Activated T-helper 2 cell treated with anti-CD3 and anti-CD28 coated beads, Interferon-gamma antibody, Interleukin-2, Interleukin-4, amounts not matched to agents 10 μg/mL and 5 μg/mL and 100 μg/mL, durations not matched to agents 14 hours and 24 hours and 36 hours (primary cell): ENCODE data around the gene SET. TPM values are rescaled to one million over a fixed set of nuclear protein-coding genes. Genes with fewer than 3 reads are reported as not detected.
A peak's percentile ranks its signal among the peaks of the same experiment; 100 is the strongest.

ENCODE experiments used
- DNase-seq: peaks from one replicate; pipeline ENCODE4 v3.0.0; 2021; ENCODE audit warnings: low spot score
- H3K27ac Mint-ChIP-seq: one replicate; pipeline ENCODE4 v1.8.0; 2021; ENCODE audit warnings: mixed read lengths
- H3K27me3 Mint-ChIP-seq: one replicate; pipeline ENCODE4 v1.8.0; 2021; ENCODE audit warnings: low read depth, mixed read lengths
- H3K36me3 Mint-ChIP-seq: one replicate; pipeline ENCODE4 v1.8.0; 2021; ENCODE audit warnings: low read depth, mixed read lengths
- H3K4me1 Mint-ChIP-seq: one replicate; pipeline ENCODE4 v1.8.0; 2021; ENCODE audit warnings: low read depth, mixed read lengths
- H3K4me3 Mint-ChIP-seq: one replicate; pipeline ENCODE4 v1.8.0; 2021; ENCODE audit warnings: low read depth, mild to moderate bottlenecking, moderate library complexity, mixed read lengths
- H3K9me3 Mint-ChIP-seq: one replicate; pipeline ENCODE4 v1.8.0; 2021; ENCODE audit warnings: mixed read lengths
- intact Hi-C: fragments of 100-400 bp; cut with micrococcal nuclease; formaldehyde crosslinking; loops from one replicate; pipeline ENCODE4 v1.15.1; 2023
- total RNA-seq: library from RNA; stranded (reverse); gene quantifications from 2 replicates; pipeline ENCODE4 v1.2.3, GENCODE V29; 2022

The SET gene
- total RNA-seq, 1 donor from 2014 or later = 756 TPM

- Mint-ChIP-seq H3K27ac (no peak overlapping the region), H3K4me3 (no peak overlapping the region), H3K36me3 (no peaks in the 10 kb centered on the region), H3K27me3 (no peaks in the 10 kb centered on the region), H3K9me3 (no peaks in the 10 kb centered on the region), H3K4me1 (no peaks in the 10 kb centered on the region)
- DNase-seq = no peak
- intact Hi-C loops = no loop called here
Measured at GRCh38 chr9:128669786-128670185, 19.2 kb upstream of the SET start.

GRCh38 chr9:128675382-128675781 lies 13.6 kb upstream of the SET start:
- Mint-ChIP-seq H3K27ac (no peak overlapping the region), H3K36me3 (no peaks in the 10 kb centered on the region), H3K27me3 (no peaks in the 10 kb centered on the region), H3K9me3 (no peaks in the 10 kb centered on the region), H3K4me3 (no peak overlapping the region), H3K4me1 (no peaks in the 10 kb centered on the region)
- DNase-seq = no peak
- intact Hi-C loops = no loop called here

GRCh38 chr9:128677794-128678193 lies 11.2 kb upstream of the SET start:
- Mint-ChIP-seq H3K36me3 (no peaks in the 10 kb centered on the region), H3K27ac (no peak overlapping the region), H3K4me1 (peaks cover 3% of the 10 kb centered on the region), H3K9me3 (no peaks in the 10 kb centered on the region), H3K27me3 (no peaks in the 10 kb centered on the region), H3K4me3 (no peak overlapping the region)
- intact Hi-C loops = no loop called here
- DNase-seq = no peak

- Mint-ChIP-seq H3K27me3 (no peaks in the 10 kb centered on the region), H3K4me3 (peak overlapping the region; percentile 95), H3K27ac (peak overlapping the region; percentile 93), H3K4me1 (peaks cover 34% of the 10 kb centered on the region), H3K9me3 (no peaks in the 10 kb centered on the region), H3K36me3 (peaks cover 8% of the 10 kb centered on the region)
- DNase-seq = peak; percentile 18
- intact Hi-C loops = loop anchor here (10.0 kb wide), 1 partner anchor 341 kb away; the partner anchor contains the start of gene SH3GLB2
Measured at GRCh38 chr9:128683340-128684064, 5.5 kb upstream of the SET start.

GRCh38 chr9:128684065-128684324 lies 5.0 kb upstream of the SET start:
- DNase-seq = no peak
- Mint-ChIP-seq H3K36me3 (peaks cover 8% of the 10 kb centered on the region), H3K27me3 (no peaks in the 10 kb centered on the region), H3K27ac (peak overlapping the region; percentile 93), H3K4me1 (peaks cover 34% of the 10 kb centered on the region), H3K4me3 (peak overlapping the region; percentile 95), H3K9me3 (no peaks in the 10 kb centered on the region)
- intact Hi-C loops = loop anchor here (10.0 kb wide), 1 partner anchor 341 kb away; the partner anchor contains the start of gene SH3GLB2

- Mint-ChIP-seq H3K36me3 (peaks cover 8% of the 10 kb centered on the region), H3K4me1 (peaks cover 34% of the 10 kb centered on the region), H3K4me3 (peak overlapping the region; percentile 95), H3K27me3 (no peaks in the 10 kb centered on the region), H3K27ac (peak overlapping the region; percentile 93), H3K9me3 (no peaks in the 10 kb centered on the region)
- intact Hi-C loops = loop anchor here (5.0 to 10.0 kb wide), 3 partner anchors 132 to 340 kb away; partner anchors contain the start of genes KYAT1, LRRC8A, SH3GLB2 and SPTAN1
- peak; percentile 73 for DNase-seq
Measured at GRCh38 chr9:128684325-128685199, 4.5 kb upstream of the SET start.

GRCh38 chr9:128685636-128686489 lies 3.2 kb upstream of the SET start:
- peak overlapping the region; percentile 95 for H3K4me3 Mint-ChIP-seq
- peaks cover 14% of the 10 kb centered on the region for H3K36me3 Mint-ChIP-seq
- intact Hi-C loops = loop anchor here (5.0 to 10.0 kb wide), 3 partner anchors 134 to 339 kb away; partner anchors contain the start of genes KYAT1, LRRC8A, SH3GLB2 and SPTAN1
- no peaks in the 10 kb centered on the region for H3K27me3 Mint-ChIP-seq
- H3K9me3 Mint-ChIP-seq = no peaks in the 10 kb centered on the region
- H3K4me1 Mint-ChIP-seq = peaks cover 37% of the 10 kb centered on the region
- peak; percentile 44 for DNase-seq
- peak overlapping the region; percentile 93 for H3K27ac Mint-ChIP-seq

- intact Hi-C loops = loop anchor here (5.0 to 10.0 kb wide), 3 partner anchors 135 to 337 kb away; partner anchors contain the start of genes KYAT1, LRRC8A, SH3GLB2 and SPTAN1
- Mint-ChIP-seq H3K36me3 (peaks cover 29% of the 10 kb centered on the region), H3K4me1 (peaks cover 44% of the 10 kb centered on the region), H3K27me3 (no peaks in the 10 kb centered on the region), H3K27ac (peak overlapping the region; percentile 40), H3K9me3 (no peaks in the 10 kb centered on the region), H3K4me3 (no peak overlapping the region)
- no peak for DNase-seq
Measured at GRCh38 chr9:128687453-128687852, 1.6 kb upstream of the SET start.

GRCh38 chr9:128689293-128689774 lies 312 bp downstream of the SET start:
- peaks cover 40% of the 10 kb centered on the region for H3K36me3 Mint-ChIP-seq
- H3K4me1 Mint-ChIP-seq = peaks cover 48% of the 10 kb centered on the region
- H3K4me3 Mint-ChIP-seq = no peak overlapping the region
- H3K27me3 Mint-ChIP-seq = no peaks in the 10 kb centered on the region
- DNase-seq = no peak
- H3K9me3 Mint-ChIP-seq = no peaks in the 10 kb centered on the region
- H3K27ac Mint-ChIP-seq = peak overlapping the region; percentile 30
- intact Hi-C loops = loop anchor here (2.0 to 10.0 kb wide), 5 partner anchors 13 to 335 kb away; partner anchors contain the start of genes DYNC2I2, KYAT1, LRRC8A and PKN3

GRCh38 chr9:128689820-128690683 lies 1.0 kb downstream of the SET start:
- Mint-ChIP-seq H3K27ac (peak overlapping the region; percentile 98), H3K36me3 (peaks cover 46% of the 10 kb centered on the region), H3K4me1 (peaks cover 42% of the 10 kb centered on the region), H3K9me3 (no peaks in the 10 kb centered on the region), H3K27me3 (no peaks in the 10 kb centered on the region), H3K4me3 (peak overlapping the region; percentile 100)
- peak; percentile 39 for DNase-seq
- intact Hi-C loops = loop anchor here (2.0 to 10.0 kb wide), 6 partner anchors 13 to 335 kb away; partner anchors contain the start of genes DOLK, DYNC2I2, KYAT1 and LRRC8A

GRCh38 chr9:128690684-128691034 lies 1.6 kb downstream of the SET start:
- no peak for DNase-seq
- H3K27ac Mint-ChIP-seq = peak overlapping the region; percentile 98
- intact Hi-C loops = loop anchor here (2.0 kb wide), 1 partner anchor 256 kb away; the partner anchor contains the start of genes DOLK and NUP188
- peak overlapping the region; percentile 100 for H3K4me3 Mint-ChIP-seq
- H3K9me3 Mint-ChIP-seq = no peaks in the 10 kb centered on the region
- H3K27me3 Mint-ChIP-seq = no peaks in the 10 kb centered on the region
- peaks cover 37% of the 10 kb centered on the region for H3K4me1 Mint-ChIP-seq
- H3K36me3 Mint-ChIP-seq = peaks cover 50% of the 10 kb centered on the region
